Adipose tissue (tissue), 3 donors: ENCODE data around the gene RMI2. TPM values are rescaled to one million over a fixed set of nuclear protein-coding genes. Genes with fewer than 3 reads are reported as not detected.

Experiments
- H3K27ac ChIP-seq: one replicate; pipeline ENCODE4 v1.5.1; 2013; ENCODE audit warnings: low read depth, low read length
- WGBS, 3 donors: extraction: QIAGEN DNeasy Blood & Tissue Kit; methylation state at CpG; one replicate each; pipeline ENCODE4 v1.1.7; 2013; 5-methylcytosine and 5-hydroxymethylcytosine counted together
- polyA plus RNA-seq, 3 donors: library from polyadenylated mRNA; stranded (reverse); fragments of 200-250 nt; gene quantifications; one replicate each; pipeline ENCODE4 v1.2.3, GENCODE V29; 2013
- donor health status: healthy with polysubstance abuse.
- donor health status: Bipolar disorder and iron deficiency.
- donor health status: healthy.

The RMI2 gene
- polyA plus RNA-seq, 3 donors: 0.67 to 0.87 (median 0.67) TPM

DNA sequence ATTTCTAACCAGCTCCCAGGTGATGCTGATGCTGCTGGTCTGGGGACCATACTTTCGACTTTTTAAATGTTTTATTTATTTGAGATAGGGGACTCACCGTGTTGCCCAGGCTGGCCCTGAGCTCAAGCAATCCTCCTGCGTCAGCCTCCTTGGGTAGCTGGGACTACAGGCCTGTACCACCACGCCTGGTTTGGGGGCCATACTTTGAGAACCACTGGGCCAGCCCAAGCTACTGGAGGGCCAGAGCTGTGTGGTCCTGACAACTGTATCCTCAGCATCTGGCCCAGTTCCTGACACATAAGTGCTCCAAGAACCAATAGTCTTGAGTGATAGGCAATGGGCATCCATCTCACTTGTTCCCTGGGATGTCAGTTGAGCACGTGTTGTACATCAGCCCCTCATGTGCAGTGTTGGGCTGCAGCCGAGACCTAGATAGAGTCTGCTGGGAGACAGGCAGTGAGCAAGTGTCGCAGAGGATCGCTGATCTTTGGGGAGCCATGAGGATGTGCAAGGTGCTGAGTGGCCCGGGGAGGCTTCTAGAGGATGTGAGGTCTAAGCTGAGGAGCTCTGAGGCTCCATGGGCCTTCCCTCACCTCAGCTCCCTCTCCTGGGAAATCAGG, 1.6 kb downstream of the RMI2 start:
- 82 to 89% (median 88%) methylated on average over 9 of the region's 9 CpGs for WGBS, 3 donors

DNA sequence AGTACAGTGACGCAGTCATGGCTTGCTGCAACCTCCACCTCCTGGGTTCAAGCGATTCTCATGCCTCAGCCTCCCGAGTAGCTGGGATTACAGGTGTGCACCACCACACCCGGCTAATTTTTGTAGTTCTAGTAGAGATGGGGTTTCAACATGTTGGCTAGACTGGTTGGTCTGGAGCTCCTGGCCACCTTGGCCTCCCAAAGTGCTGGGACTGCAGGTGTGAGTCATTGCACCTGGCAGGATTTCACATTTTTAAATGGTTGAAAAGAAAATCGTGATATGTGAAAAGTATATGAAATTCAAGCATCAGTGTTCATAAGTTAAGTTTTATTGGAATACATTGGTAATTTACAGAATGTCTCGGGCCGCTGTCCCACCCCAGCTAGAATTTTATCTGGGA, 2.6 kb downstream of the RMI2 start:
- 94 to 96% (median 95%) methylated on average over 7 of the region's 7 CpGs for WGBS, 3 donors
- H3K27ac ChIP-seq: no peak overlapping the region

More for the DNA sequence above, 1.6 kb downstream of the RMI2 start:
- H3K27ac ChIP-seq: no peak overlapping the region

DNA sequence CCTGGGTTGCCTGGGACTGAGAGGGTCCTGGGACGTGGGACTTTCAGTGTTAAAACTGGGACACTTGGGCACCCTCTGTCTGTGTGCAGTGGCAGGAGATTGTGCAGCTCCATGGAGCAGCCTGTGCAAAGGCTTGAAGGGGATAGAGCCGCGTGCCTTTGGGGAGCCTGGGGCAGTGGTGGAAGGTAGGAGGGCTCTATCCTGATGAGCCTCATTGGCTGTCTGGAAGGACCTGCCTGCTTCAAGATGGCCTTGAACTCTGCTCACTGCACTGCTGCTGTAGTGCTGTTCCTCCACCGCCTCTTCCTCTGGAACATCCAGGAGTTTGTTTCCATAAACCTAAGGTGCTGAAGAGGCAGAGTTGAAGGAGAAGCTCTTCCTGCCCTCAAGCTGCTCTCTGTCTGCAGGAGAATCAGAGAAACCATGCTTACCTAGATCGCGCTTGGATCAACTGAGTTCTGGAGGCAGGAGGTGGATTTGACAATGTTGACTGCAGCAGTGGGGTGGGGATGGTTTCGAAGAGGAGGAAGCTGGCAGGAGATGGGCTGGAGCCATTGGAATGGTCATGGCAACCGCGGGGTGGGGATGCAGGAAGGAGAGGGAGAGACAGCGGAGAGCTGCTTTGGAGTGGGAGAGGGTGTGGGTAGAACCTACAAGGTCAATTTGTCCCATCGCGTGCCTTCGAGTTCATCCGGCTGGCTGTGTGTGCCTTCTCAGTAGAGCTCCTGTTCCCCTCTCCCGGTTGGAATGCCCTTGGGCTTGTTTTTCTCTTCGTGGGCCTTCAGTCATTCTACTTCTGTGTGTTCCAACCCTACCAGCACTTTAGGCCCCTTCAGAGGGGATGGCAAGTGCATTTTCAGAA, 3.7 kb downstream of the RMI2 start:
- no peak overlapping the region for H3K27ac ChIP-seq
- WGBS, 3 donors: 83 to 91% (median 90%) methylated on average over 16 of the region's 16 CpGs

DNA sequence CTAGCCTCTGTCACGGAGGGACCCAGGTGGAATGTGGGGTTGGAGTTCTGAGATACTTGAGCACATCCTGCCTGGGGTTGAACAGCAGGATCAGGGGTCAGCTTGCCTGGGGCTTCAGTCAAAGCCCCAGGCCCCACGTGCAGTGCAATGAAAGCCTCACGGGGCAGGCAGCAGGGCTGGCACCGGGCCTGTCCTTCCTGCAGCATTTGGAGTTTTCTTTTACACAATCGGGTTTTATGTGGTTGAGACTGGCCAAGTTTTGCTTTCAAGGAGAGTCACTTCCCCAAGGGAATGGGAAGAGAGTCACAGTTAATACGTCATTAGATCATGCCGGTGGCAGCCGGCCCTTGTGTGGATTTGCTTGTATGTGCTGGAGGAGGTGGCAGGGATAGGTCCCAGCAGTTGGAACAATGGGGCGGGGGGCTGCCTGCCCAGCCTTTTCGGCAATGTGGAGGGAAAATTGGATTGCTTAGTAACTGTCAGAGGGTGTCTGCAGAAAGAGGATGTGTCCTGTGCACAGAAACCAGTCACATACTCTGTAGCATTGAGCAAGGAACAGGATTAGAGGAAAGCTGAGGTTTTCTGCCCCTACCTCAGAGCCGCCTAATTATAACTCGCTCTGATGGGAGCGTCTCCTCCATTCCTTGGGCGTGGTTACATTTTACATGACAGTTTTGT, 4.5 kb downstream of the RMI2 start:
- H3K27ac ChIP-seq: no peak overlapping the region
- WGBS, 3 donors: 24 to 62% (median 27%) methylated on average over 14 of the region's 14 CpGs

DNA sequence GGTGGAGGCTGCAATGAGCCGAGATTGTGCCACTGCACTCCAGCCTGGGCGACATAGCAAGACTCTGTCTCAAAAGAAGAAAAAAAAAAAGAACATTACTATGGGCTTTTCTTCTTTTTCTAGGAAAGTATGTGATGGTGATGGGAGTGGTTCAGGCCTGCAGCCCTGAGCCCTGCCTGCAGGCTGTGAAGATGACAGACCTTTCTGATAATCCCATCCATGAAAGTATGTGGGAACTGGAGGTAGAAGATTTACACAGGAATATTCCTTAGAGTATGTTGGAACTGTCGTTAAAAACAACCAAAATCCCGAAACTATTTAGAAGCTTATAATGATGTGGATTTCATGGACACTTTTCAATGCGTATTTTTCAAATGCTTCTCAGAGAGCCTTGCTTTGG, 5.3 kb downstream of the RMI2 start:
- no peak overlapping the region for H3K27ac ChIP-seq
- WGBS, 3 donors: 60 to 80% (median 61%) methylated on average over 5 of the region's 5 CpGs

DNA sequence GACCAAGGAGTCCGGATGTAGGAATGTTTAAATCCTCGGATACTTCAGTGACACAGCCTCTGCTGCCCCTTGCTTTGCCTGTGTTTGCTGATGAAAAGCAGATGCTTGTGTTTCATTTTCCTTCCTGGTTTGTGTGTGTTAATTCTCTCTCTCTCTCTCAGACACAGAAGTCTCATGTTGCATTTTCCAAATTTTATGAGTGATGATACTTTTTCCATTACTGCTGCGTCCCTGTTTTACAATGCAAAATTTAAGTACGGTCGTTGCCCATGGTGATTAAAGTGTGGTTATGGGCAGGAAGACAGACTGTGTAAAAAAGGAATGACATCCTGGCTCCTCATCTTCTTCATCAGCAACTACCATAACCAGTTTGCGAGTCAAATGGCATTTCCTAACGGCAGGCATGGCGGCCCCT, 5.7 kb downstream of the RMI2 start:
- WGBS, 3 donors: 60 to 72% (median 61%) methylated on average over 8 of the region's 8 CpGs
- H3K27ac ChIP-seq: no peak overlapping the region

DNA sequence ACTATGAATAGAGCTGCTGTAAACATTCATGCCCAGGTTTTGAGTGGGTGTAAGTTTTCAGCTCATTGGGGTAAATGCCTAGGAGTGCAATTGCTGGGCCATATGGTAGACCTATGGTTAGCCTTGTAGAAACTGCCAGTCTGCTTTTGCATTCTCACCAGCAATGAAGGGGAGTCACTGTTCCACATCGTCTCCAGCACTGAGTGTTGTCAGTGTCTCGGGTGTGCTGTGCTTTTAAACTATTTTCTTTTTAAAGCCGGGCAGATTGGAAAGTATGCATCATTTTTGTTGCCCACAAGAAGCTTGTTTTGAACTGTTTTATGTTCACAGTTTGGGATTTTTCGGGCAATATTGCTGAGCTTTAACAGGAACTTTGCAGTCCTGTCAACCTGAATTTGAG, 7.9 kb downstream of the RMI2 start:
- no peak overlapping the region for H3K27ac ChIP-seq
- 60 to 63% (median 60%) methylated on average over 4 of the region's 4 CpGs for WGBS, 3 donors

DNA sequence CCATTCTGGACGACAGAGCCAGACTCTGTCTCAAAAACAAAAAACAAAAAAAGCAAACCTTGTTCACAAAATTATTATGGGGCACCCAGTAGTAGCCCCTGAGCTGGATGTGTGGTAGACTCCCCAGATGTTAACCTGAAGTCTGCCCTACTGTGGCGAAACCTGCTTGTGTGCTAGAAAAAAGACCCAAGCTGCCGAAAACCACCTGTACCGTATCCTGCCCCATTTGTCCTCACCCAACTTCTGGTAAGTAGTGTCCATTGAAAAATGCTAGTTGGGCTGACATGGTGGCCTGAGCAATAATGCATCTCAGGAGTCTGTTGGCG, 9.1 kb downstream of the RMI2 start:
- 73 to 91% (median 81%) methylated on average over 5 of the region's 5 CpGs for WGBS, 3 donors
- H3K27ac ChIP-seq: no peak overlapping the region

DNA sequence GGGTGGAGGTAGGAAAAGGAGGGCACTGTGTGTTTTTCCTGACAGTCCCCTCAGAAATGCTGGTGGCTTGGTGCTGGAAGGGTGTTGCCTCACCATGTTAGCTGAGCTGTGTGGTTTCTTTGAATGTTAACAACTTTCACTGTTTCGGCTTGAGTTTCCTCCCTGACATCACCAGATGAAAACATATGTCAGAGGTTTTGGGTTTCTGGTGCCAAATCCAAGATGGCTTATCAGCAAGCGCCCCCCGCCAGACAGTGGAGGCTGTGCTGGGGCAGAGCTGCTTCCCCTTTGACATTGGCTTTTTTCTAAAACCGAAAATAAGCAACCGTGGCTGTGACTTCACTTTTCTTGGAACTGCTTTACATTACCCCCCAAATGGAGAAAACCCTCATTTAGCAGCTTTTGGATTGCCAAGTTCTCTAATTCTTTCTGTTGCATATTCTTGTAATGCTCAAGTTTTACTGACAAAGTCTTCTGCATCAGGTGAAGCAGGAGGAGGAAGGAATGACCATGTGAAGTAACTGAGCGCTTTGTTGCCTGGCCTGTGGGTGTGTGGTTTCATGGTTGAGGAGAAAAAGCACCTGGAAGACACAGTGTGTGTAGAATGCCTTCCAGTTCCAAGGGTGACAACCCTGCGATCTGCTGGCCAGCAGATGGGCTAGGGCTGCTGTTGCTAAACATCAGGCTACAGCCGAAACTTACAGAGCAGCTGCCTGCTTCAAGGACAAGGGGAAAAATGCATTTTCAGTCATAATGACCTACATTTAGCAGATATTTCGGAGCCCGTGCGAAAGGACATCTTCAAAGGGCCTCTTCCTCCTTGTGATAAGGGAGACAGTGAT, 9.7 kb downstream of the RMI2 start:
- H3K27ac ChIP-seq: no peak overlapping the region
- 52 to 79% (median 56%) methylated on average over 11 of the region's 11 CpGs for WGBS, 3 donors

DNA sequence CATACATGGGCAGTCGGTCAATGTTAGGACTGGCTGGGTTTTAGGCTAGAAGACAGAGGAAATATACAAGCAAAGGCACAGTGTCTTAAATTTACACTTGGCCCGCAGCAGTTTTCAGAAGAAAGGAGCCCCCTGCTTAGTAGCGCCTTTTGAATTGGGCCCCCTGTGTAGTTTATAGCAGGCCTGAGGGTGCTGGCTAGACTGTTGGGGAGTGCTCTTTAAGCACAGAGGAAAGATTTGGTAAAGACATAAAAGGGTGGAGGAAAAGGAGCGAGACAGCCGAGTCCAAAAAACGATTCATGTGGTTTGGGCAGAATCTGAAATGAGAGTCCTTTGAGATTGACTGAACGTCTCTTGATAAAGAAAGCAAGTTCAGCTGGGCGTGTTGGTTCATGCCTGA, 10.6 kb downstream of the RMI2 start:
- no peak overlapping the region for H3K27ac ChIP-seq
- 65 to 81% (median 77%) methylated on average over 8 of the region's 8 CpGs for WGBS, 3 donors

DNA sequence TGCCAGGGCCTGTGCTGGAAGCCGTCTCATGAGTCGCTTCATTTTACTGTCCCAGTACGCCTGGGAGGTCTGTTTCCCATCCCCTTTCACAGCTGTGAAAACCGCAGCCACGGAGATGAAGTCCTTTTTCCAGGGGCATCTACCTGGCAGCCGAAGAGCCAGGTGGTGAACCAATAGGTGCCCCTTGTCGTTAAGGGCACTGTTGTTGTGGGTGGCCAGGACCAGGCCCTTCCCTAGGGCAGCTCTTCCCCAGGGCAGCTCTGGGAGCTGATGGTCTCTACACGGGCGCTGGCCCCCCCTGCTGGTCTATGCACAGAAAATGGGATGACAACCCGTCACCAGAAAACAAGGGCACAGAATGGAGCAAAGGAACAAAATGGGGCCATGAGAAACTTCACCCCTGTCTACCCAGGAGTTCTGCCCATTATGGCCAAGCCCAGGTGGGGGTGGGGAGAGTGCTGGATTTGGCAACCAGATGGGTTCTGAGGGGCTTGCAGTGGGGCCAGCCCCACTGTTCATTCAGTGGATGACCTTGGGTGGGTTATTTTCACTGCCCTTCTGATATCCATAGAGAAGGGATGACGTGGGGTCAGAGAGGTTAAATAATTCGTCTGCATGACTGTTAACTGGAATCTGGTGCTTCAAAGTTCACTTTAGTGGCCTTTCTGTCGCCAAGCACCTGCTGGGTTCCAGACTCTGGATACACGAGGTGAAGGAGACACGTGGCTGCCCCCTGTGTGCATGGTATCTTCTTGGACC, 11.5 kb downstream of the RMI2 start:
- no peak overlapping the region for H3K27ac ChIP-seq
- 67 to 73% (median 72%) methylated on average over 15 of the region's 15 CpGs for WGBS, 3 donors

DNA sequence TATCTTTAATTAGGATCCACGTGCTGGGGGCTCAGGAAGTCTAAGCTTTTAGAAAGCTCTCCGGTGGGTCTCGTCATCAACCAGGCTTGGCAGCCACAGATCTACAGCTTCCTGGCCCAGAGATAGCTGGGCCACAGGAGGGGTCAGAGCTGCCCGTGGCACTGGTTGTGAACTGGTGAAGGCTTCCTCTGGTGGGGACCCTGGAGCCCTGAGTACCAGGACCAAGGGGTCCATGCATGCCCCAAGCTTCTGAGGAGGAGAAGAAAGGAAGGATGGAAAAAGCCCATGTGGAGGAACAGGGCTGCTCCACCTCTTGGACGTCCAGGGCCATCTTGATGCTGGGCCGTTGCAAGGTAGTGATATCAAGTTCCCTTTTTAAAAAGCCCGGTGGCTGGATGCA, 13.3 kb downstream of the RMI2 start:
- H3K27ac ChIP-seq: no peak overlapping the region
- WGBS, 3 donors: 65 to 86% (median 76%) methylated on average over 7 of the region's 7 CpGs

DNA sequence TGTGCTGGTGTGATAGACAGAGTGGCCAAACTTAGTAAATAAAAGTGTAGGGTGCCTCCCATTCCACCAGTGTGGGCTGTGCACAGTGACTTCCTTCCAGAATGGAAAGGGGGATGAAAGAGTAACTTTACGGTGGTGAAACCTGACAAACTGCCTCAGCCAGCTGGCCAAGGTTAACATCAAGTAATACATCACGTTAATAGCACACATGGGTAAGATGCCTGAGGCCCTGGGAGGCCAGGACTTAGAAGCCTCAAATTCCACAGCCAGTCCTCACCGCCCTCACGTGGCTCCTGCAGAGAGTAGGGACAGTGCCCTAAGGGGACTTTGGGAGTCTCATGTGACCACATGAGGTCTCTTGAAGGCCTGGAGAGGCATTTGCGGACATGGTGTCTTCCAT, 14.1 kb downstream of the RMI2 start:
- H3K27ac ChIP-seq: no peak overlapping the region
- 63 to 79% (median 71%) methylated on average over 5 of the region's 5 CpGs for WGBS, 3 donors

DNA sequence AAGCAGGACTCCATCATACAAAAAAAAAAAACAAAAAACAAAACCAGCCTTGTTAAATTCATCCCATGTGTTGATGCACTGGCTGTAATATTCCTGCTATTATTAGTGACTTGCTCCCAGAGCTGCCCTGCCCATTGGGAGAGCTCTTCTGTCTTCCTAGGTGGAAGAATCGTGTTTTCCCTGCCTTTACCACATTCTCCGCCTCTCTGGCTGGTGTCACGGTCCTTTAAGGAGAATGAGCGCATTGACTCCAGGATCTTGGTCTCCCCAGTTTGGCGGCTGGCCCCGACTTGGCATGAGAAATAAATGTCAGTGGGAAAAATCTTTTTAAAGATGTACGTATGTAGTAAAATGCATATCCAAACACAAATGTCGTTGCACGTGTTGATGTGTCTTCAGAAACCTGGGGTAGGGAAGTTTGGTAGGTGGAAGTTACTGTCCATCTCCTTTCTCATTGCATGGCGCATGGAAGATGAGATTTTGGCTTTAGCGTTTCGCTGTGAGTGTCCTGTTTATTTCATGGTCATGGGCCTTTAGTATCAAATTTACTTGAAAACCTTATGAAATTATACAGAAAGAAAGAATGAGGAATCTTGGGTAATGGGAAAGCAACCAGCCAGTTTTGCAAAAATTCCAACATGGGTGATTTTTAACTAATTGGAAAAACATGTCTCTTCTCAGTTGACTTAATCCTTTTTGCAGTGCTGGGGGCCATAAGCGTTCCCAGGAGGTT, 15.5 kb downstream of the RMI2 start:
- 69 to 80% (median 79%) methylated on average over 13 of the region's 13 CpGs for WGBS, 3 donors
- no peak overlapping the region for H3K27ac ChIP-seq

DNA sequence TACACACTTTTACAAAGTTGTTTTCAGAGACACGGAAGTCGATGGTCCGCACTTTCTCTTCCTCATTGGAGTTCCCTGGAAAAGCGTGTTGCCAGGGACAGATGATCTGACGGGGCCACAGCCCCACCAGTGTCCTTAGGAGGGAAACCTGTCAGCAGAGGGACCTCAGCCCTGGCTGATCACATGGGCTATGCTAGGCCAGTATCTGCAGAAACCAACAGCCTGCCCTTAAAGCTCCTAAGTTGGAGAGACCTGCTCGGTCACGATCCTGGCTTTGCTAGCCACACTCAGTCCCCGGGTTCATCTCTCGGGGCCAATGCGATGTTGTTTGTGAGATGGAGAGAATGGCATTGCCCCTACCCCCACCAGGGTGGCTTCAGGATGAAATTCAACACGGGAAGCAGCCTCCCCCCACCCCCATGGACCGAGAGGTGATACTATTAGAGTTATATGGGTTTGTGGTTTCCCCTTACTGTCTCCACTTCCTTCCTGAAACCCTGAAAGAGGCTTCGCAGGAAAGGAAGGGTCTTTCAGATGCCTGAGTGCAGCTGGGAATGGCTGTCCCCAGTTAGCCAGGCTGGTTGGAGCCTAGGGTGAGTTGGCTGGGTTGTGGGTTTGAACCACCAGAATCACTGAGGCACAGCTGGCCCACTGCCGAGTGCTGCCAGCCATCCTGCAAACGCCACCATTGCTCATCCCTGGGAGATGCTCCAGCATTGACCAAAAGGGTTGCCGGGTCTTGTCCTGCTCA, 16.6 kb downstream of the RMI2 start:
- no peak overlapping the region for H3K27ac ChIP-seq
- WGBS, 3 donors: 38 to 71% (median 40%) methylated on average over 16 of the region's 16 CpGs

DNA sequence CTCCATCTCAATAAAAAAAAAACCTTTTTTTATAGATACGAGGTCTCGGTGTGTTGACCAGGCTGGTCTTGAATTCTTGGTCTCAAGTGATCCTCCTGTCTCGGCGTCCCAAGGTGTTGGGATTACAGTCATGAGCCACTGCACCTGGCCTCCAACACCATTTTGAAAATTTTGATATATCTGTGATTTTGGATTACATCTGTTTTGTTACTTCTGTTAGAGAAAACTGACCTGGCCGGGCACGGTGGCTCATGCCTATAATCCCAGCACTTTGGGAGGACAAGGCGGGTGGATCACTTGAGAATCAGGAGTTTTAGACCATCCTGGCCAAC, 18.6 kb downstream of the RMI2 start:
- WGBS, 3 donors: 68 to 82% (median 73%) methylated on average over 7 of the region's 7 CpGs
- no peak overlapping the region for H3K27ac ChIP-seq

DNA sequence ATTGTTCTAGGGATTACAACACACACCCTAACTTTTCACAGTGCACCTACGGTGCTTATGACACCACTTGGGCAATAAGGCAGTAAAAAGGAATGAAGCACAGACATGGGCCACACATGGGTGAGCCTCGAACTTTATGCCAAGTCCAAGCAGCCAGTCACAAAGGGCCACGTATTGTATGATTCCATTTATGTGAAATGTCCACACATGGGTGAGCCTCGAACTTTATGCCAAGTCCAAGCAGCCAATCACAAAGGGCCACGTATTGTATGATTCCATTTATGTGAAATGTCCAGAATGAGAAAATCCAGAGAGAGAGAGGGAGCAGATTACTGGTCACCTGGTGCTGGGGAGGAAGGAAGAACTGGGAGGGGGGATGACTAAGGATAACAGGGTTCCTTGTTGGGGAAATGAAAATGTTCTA, 22.2 kb downstream of the RMI2 start:
- WGBS, 3 donors: 76 to 87% (median 79%) methylated on average over 5 of the region's 5 CpGs
- no peak overlapping the region for H3K27ac ChIP-seq
